GM18502 (cell line): ENCODE data around the gene IFITM1.
"Not testable (repeated sequence)": the region's sequence is repeated elsewhere in the genome, so short reads cannot be mapped to it uniquely, and the experiment has no call there.

Experiments used
- ATAC-seq: cut with Tn5 transposase; IDR thresholded peaks from one replicate; pipeline ENCODE4 v1.9.1; 2021; ENCODE audit warnings: mild to moderate bottlenecking; ENCODE audit not compliant: unreplicated experiment, poor library complexity

Gene IFITM1

GRCh38 chr11:360326-361280 lies 46.8 kb downstream of the IFITM1 start:
- no peak for ATAC-seq

GRCh38 chr11:362642-363442 lies 49.0 kb downstream of the IFITM1 start:
- ATAC-seq = no peak

- not testable (repeated sequence) for ATAC-seq
Measured at GRCh38 chr11:363443-363805, 49.6 kb downstream of the IFITM1 start.

- no peak for ATAC-seq
Measured at GRCh38 chr11:363948-364761, 50.3 kb downstream of the IFITM1 start.
